GM21717 (cell line): ENCODE measurements around the gene NEMP2.

Experiments used
- ATAC-seq: cut with Tn5 transposase; IDR thresholded peaks from one replicate; pipeline ENCODE4 v1.9.1; 2021; ENCODE audit warnings: mild to moderate bottlenecking, moderate library complexity; ENCODE audit not compliant: unreplicated experiment

The NEMP2 gene, protein sequence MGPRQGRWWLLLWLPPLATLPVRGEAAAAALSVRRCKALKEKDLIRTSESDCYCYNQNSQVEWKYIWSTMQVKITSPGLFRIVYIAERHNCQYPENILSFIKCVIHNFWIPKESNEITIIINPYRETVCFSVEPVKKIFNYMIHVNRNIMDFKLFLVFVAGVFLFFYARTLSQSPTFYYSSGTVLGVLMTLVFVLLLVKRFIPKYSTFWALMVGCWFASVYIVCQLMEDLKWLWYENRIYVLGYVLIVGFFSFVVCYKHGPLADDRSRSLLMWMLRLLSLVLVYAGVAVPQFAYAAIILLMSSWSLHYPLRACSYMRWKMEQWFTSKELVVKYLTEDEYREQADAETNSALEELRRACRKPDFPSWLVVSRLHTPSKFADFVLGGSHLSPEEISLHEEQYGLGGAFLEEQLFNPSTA

DNA sequence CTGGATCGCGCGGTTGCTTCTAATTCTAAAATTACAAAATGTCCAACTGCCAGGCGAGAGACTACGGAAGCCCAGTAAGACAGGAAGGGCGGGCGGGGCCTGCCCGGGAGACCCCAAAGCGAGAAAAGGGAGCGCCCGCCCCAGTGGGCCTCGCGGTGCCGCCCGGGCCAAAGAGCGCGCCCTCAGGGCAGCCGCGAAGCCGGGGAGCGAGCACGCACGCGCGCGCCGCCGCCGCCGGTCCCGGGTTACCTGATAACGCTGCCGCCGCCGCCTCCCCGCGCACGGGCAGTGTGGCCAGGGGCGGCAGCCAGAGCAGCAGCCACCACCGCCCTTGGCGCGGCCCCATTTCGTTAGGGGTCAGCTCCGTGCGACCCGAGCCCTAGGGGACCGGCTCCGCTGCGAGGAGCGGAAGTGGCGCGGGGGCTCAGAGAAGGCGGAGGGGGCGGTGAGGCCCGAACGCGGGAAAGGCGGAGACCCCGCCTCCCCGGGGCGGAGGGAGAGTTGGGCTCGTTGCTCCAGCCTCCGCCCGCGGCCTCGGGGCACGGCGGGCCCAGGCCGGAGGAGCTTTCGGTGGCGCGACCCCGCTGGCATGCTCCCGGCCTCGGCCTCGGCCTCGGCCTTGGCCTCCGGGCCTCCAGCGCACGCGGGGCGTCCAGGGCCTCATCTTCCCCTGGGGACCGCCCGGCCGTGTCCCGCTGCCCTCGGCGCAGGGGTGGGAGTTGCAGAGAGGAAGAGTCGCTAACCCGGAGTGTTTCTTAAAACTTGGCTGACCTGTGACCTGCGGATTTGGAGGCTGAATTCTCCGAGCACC, at the start of gene NEMP2:
TSS of gene NEMP2 (minus strand) at position 413 of the 811 bp plus-strand sequence. CDS start at position 346, 67 bp downstream.
- ATAC-seq: peak; percentile 71

DNA sequence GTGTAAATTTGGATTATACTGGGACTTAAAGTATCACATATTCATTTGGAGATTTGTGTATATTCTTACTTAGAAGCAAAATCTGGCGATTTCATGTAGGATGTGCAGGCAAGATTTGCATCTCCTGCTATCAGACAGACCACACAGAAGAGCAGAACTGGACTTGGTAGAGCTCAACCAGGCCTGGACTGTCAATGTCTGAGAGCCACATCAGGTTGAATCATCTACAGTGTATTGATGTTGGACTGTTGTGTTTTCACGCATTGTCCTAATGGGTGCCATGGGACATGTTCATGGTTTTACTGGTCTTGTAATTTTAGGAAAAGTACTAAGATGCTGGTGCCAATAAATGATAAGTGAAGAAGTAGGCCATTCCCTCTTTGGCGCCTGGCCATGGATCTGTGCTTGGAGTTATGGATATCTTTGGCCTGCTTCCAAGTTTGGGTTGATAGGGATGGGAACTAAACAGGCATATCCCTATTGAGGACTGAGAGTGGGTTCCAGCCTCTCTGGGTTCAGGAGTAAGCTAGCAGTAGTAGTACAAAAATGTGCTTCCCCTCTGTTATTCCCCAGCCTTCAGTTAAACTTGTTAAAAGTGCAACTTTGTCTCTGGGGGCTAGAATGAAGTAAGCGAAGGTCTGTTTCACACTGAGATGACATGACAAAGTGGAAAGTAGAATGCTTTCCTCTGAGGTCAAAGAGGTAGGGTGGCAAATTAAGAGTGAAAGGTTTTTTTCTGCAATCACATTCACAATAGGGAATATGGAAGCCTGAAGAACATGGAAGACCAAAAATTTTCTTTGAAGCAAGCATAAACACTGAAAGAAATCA, 49.2 kb upstream of the NEMP2 start:
- peak; percentile 71 for ATAC-seq

DNA sequence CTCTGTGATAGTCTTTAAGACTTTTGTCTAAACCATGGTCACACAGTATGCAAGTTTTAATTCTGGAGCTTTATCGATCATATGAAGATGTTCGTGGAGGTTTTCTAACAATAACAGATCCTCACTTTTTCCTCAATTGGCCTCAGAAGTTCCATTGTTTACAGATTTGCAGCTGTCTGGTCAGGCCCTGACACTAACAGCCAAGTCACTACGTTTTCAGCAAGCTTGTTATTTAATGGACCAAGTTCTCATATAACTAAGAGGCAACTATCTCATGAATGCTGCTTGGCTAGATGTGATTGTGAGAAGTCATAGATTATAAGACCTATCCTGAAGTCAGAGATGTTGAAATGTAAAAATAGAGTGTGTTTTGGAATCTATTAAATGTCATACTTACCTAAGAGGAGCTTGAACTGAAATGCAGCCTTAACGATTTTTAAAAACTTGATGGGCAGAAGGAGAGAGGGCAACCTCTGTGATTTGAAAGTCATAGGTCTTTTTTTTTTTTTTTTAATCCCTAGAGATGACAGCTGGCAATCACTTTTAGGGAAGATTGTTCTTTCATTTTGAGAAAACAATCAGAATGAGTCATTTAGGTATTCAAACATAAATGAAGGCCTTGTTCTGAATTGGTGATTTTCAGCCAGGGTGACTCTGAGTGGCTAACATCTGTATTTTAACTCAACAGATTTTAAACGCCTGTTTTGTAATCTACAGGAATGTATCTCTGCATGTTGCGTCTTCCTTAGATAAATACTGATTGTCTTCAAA, 48.4 kb upstream of the NEMP2 start:
- peak; percentile 76 for ATAC-seq

DNA sequence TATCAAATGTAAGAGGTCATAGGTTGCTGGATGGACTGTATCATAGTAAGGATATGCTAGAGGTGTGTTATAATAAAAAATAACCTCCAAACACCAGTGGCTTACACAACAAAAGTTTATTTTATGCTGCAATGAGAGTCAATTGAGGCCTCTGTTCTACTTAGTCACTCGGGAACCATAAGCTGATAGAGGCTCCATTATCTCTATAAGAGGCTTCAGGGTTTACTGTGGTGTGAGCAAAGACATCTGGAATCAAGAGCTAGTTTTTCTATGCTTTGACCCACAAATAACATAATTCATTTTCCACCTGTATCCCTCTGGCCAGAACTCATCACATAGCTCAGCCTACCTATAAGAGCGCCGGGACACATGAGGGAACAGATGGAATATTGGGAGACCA, 47.5 kb upstream of the NEMP2 start:
- ATAC-seq: no peak

DNA sequence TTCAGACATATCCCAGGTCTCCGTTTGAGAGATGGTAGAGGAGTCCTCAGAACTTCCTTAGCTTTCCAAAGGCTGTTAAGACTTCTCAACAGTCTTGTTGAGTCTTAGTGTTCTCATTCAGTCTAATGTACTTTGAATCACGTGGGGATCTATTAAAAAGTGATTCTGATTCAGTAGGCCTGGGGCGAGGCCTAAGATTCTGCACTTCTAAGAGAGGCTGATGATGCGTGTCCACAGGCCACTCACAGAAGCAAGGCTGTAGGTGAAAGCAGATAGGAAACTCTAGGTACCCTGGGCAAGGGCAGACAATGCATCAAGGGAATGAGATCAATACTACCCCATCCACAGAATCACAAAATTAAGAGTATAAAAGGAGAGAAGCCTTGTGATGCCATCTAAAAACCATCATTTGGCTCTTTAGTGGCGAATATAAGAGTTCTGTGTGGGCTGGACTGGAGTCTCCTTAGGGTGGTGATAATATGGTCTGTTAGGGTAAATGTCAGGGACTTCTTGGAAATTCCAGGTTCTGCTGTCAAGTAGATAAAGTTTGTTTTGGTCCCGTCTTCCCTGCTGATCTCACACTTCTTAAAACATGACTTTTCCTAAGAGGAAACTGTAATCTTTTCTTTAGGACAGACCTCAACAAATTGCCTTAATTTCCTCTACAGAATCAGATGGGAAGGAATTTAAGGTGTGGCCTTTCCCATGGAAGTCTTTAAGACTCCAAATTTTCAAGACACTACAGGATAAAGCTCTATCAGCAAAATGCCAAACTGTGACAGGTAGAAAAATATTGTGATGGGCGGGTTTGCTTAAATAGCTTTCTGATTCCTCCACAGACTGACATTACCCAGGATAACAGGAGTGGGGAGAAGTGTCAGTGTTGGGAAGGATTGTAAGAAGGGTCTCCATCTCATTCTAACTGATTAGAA, 45.7 kb upstream of the NEMP2 start:
- no peak for ATAC-seq

DNA sequence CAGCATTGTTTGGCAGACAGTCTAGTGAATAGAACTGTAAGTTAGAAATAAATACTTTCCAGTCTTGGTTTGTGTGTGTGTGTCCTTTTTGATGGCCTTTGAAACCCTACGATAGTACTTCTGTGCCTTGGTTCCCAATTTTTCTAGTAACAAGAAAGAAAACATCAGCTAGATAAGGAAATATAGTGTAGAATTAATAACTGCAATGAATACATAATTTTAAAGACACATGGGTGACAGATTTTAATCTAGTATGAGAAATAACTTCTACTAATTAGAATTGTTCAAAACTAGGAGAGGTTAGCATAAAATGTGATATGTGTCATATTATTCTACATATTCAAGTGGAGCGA, 44.5 kb upstream of the NEMP2 start:
- ATAC-seq: no peak

DNA sequence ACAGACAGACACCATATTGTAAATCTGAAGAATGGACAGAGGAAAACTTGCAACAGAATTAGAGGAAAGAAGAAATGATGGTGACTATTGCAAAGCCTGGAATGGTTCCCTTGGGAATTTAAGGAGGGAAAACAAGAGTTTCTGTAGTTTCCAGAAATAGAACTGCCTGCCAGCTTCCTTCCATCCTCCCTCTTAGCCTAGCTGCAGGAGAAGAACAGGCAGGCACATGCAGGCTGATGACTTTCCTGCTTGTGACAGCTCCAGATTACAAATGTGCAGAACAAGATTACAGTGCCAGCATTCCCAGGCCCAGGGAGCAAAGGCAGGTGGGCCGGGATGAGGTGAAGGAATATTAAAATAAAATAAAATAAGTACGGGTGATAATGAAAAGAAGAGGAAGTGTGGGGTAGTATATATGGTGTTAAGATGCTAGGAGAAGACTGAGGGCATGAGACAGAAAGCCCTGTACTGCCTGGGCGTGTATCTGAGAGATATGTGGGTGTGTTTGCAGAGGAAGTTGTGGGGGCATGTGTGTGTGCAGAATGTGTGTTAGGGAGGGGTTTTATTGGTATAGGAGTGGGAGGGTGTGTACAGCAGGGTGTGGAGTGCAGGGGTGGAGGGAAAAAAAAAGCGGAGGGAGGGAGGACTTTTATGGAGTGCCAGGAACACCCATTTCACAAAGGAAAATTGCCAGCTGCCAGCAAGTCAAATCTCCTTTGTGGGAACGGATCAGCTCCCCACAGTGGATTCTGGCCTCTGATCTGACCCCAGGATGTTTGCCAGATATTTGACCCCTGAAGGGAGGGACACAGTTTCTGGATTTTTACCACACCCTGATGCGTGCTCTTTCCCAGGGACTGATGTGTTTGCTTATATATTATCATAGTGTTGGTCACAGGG, 43.9 kb upstream of the NEMP2 start:
- ATAC-seq: no peak

DNA sequence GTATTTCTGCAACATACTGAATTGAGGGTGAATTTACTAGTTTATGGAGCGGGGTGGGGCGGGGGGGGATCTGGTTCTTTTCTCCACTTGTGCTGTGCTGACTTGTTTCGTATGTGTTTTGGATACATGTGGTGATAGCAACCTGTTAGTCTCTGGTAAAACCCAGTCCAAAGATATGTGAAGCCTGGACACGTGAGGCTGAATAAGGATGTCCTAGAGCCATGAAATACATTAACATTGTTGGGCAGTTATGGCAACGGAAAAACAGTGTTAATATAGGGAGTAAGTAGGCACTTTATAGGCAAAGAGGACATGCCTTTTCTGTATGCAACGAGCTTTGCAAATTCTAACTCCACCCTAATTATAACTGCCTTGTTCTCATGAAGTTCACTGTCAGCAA, 42.1 kb upstream of the NEMP2 start:
- ATAC-seq: no peak

DNA sequence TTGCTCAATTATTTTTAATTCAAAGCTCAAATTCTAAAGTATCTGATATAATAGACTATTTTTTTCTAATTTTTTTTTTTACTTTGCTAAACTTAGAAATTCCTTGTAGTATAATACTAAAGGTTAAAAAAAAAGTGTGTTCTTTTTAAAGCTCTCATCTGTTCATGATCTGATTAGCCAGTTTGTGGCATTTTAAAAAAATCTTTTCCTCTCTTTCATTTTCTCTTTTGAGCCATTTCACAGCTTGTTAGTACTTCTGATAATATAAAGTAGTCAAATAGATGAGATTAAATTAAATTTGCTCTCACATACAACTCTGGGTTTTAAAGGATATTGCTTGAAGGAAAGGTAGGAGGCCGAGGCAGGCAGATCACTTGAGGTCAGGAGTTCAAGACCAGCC, 40.7 kb upstream of the NEMP2 start:
- ATAC-seq: no peak

DNA sequence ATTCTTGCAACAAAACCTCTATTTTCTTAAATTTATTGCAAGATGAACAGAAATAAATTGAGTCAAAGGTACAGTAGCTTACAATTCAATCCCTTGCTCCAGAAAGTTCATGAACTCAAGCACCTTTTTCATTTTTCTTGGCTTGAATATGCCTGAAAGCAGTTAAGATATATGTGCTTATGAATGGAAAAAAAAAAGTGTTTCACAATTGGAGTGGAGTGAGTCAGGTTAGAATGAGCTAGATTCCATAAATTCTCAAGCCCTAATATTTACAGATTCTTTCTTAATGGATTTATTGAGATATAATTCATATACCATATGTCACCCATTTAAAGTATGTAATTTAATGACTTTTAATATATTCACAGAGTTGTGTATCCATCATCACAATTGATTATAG, 39.6 kb upstream of the NEMP2 start:
- ATAC-seq: no peak

DNA sequence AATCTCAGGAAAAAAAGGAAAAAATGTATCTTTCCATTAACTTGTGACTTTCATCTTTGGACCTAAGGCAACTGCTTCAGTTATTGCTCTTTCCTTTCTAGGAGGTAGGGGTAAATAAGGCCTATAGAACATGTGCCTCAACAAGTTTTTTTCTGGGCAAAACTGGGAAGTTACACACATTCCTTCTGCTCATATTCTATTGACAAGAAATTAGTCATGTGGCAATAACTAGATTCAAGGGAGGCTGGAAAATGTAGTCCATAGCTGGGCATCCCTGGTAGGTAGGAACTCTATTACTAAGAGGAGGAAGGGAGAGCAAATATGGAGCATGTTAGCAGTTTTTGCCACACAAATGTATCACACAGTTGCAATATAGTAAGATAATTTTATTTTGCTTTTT, 37.7 kb upstream of the NEMP2 start:
- ATAC-seq: no peak

DNA sequence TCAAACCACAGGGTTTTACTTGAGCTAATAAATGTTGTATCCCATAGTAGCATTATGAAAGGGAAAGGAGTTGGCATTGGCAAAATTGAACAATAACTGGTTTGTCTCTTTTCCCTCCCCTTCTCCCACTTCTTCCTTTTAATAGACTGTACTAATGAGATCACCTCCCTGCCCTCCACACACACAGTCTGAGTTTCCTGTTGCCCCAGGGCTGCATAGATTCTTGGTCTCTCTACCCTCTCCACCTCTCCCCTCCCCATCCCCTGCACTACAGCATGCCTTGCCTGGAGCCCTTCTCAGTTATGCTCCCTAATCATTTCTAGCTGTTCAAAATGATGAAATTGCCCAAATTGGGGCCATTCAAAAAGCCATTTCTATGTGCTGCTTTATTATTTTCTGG, 37.2 kb upstream of the NEMP2 start:
- ATAC-seq: no peak

DNA sequence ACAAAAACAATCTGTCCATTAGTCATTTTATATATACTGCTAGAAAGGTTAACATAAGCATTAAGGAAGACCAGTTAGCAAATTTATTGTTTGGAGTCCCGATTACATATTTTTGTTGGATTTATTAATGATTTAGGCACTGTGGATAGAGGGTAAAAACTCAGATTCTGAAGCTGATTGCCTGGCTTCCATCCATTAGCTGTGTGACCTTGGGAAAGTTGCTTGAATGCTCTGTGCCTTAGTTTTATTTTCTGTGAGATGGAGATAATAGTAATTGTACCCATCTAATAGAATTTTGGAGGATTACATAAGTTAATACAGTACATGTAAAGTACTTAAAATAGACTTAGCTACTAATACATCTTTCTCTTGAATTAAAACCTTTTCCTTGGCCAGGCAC, 36.3 kb upstream of the NEMP2 start:
- no peak for ATAC-seq

DNA sequence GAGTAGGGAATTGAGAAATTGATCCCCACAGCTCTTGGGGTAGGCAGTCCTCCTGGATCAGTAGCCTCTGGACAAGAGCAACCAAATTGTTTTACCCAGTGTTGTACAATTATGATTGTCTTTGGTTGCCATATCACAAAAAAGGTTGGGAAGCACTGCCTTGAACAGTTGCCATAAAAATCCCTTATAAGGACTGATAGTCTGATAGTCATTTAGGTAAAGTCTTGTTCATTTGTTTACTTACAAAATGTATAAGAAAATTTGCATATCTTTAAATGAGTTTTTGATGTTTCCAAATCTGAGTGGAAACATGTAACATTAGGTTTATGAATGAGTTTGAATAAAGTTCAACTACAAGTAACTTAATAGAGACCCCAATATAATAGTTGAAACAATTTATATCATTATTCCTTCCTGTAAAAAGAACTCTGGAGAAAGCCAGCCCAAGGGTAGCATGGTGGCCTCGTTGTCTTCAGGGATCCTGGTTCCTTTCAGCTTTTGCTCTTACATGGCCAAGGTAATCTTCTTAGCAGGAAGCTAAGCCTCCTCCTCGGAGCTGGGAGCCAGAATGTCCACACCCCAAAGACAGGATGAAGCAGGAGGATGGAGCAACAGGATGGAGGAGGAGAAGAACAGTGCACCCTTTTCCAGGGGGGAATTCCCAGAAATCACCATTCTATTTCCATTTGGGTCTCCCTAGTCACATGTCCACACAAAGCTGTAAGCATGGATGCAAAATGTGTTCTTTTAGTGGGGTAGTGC, 35.7 kb upstream of the NEMP2 start:
- no peak for ATAC-seq

DNA sequence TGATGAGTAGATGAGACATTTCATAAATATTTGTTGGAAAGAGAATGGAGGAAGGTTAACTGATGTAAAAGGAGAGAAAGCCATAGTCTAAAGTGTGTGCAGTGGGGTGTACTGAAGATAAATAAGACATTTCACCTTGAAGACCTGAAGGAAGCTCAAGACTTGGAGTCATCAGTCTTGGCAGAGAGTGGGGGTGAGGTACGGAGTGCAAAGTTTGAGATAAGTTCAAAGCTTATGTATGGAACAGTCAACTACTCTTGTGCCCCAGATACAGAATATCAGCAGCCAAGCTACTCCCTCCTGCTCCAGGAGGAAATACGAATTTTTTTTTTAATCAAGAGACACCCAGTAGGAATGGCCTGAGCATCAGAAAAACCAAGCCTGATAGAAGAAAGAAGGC, 30.3 kb upstream of the NEMP2 start:
- ATAC-seq: no peak

DNA sequence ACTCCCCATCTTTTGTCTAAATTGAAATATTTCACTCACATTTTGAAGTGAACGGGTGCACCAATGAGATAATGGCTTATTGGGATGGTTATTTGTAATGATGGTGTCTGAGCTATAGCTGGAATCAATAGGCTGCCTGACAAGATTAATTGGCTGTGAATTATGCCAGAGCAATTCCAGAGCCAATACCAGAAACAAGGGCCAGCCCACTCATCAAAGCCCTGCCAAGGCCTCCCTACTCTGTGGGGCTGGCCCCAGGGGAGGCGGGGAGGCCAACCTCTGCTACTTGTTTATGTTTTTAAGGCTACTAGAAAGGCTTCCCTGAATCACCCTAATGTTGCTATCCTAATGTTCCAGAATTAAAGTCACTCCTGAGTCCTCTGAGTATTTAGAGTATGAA, 29.1 kb upstream of the NEMP2 start:
- no peak for ATAC-seq

DNA sequence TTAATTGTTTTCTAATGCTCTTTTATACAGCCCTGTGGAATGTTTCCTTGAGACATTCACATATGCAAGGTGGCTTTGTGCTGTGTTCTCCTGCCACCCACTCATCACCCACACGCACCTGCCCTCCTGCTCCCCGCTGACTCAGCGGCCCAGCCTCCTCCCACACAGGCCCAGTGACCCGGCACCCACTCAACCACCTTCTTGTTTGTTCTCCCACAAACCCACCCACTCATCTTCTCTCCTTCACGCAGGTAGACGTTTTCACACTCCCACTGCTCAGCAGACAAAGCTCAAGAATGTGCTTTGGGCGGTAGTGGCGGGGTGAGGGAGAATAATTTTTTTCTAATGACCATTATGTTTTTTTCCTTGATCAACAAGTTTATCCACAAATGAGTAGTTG, 28.6 kb upstream of the NEMP2 start:
- ATAC-seq: no peak

DNA sequence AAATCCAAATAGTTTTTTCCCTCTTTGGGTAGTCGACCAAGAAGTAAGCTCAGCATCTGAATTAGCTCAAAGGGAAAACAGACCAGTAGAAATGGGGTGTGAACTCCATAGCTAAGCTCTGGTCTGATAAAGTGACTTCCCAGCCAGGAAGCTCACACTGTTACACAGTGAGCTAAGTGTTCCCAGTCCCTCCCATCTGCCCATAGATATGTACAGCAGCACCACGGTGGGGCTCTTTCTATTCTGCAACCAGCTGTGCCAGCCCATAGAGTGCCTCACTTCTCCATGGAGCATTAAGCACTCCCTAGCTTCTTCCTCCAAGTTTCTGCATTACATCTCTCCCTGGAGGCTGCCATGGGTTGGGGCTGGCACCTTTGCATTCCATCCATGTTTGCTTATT, 27.6 kb upstream of the NEMP2 start:
- no peak for ATAC-seq
